ENCODE measurements around the gene NFKBIZ.

Gene NFKBIZ

DNA sequence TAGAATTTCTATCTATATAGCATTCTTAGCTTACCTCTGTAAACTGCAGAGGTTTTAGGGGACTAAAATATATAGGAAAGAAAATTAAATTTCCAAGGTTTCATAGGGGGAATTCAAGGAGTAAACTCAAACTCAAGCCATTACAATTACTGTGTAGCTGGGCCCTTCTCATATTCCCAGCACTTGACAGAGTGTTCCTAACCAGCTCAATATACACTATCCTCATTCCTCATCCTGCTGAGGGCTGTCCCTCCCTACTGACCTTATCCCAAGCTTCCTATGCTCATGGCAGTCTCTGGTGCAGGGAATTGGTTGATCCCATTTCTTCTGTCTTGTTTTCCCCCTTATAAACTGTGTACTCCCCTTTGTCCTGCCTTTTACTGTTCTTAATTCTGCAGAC is 36.4 kb upstream of the NFKBIZ start:
- no peaks in the 10 kb centered on the region for H3K9me3 ChIP-seq (ENCODE audit: control insufficient read depth in 1 of 2, low read length in 2 of 2)
- no peaks in the 10 kb centered on the region for H3K27me3 ChIP-seq (ENCODE audit: low read depth, low read length)
- H3K27ac ChIP-seq (ENCODE audit: low read length), result no peak overlapping the region
- no peak overlapping the region for H3K4me3 ChIP-seq (ENCODE audit: low read depth in 1 of 2, low read length in 2 of 2)
- peaks cover 3 to 8% of the 10 kb centered on the region in 2 donors for H3K36me3 ChIP-seq (ENCODE audit: control insufficient read depth in 1 of 2, insufficient read depth in 2 of 2, low read length in 2 of 2)
- peaks cover 20% of the 10 kb centered on the region in 2 donors for H3K4me1 ChIP-seq (ENCODE audit: control insufficient read depth in 1 of 2, insufficient read depth in 2 of 2, low read length in 2 of 2)

DNA sequence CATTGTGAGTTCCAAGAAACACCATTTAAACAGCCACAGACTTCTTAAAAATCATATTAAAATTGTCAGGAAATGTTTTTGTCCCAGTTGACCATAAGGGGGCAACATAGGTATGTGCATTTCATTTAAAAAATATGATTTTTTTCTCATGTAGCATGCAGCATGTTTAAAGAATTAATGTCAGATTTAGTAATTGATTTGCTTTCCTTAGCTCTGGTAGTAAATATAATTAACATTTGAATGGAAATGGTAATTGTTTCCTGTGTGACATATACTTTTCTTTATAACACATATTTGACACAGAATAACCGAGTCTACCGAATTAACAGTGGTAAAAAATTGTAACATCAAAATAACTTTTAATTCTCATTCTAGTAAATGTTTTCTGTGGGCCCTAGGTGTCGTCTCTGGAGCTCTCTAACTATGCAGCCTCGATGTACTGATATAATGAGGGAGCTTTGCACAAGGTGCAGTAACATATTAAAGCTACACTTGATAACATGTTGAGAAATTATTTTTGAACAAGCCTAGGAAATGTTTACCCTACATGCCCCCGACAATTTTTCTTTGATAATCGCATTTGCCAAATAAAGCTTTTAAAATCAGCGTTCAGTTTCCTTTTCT is 35.4 kb upstream of the NFKBIZ start:
- Histone ChIP-seq H3K4me1 (ENCODE audit: control insufficient read depth in 1 of 2, insufficient read depth in 2 of 2, low read length in 2 of 2) (peaks cover 20% of the 10 kb centered on the region in 2 donors), H3K27ac (ENCODE audit: low read length) (no peak overlapping the region), H3K4me3 (ENCODE audit: low read depth in 1 of 2, low read length in 2 of 2) (peak overlapping the region in 1 of 2 donors; percentile 18)

DNA sequence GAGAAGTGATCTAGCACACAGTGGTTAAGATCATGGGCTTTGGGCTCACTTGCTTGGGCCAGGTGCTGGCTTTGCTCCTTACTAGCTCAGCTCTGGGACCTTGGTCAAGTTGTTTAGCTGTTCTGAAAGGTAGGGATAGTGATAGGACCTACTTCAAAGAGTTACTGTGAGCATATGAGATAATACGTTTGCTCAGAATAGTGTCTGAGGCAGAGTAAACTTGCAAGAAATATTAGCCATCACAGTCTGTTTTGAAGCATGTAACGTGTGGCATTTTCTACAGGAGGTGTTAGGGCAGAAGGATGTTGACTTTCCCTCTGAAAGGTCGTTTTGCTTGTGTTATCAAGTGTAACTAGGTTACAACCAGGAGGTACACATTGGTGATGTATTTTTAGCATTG is 34.5 kb upstream of the NFKBIZ start:
- Histone ChIP-seq H3K4me1 (ENCODE audit: control insufficient read depth in 1 of 2, insufficient read depth in 2 of 2, low read length in 2 of 2) (peaks cover 11 to 14% of the 10 kb centered on the region in 2 donors), H3K27me3 (ENCODE audit: low read depth, low read length) (no peaks in the 10 kb centered on the region), H3K9me3 (ENCODE audit: control insufficient read depth in 1 of 2, low read length in 2 of 2) (no peaks in the 10 kb centered on the region), H3K36me3 (ENCODE audit: control insufficient read depth in 1 of 2, insufficient read depth in 2 of 2, low read length in 2 of 2) (peaks cover 3 to 13% of the 10 kb centered on the region in 2 donors), H3K4me3 (ENCODE audit: low read depth in 1 of 2, low read length in 2 of 2) (no peak overlapping the region), H3K27ac (ENCODE audit: low read length) (peak overlapping the region; percentile 2)

More for the DNA sequence above, 35.4 kb upstream of the NFKBIZ start:
- H3K27me3 ChIP-seq (ENCODE audit: low read depth, low read length), result no peaks in the 10 kb centered on the region
- peaks cover 3 to 10% of the 10 kb centered on the region in 2 donors for H3K36me3 ChIP-seq (ENCODE audit: control insufficient read depth in 1 of 2, insufficient read depth in 2 of 2, low read length in 2 of 2)
- no peaks in the 10 kb centered on the region for H3K9me3 ChIP-seq (ENCODE audit: control insufficient read depth in 1 of 2, low read length in 2 of 2)

DNA sequence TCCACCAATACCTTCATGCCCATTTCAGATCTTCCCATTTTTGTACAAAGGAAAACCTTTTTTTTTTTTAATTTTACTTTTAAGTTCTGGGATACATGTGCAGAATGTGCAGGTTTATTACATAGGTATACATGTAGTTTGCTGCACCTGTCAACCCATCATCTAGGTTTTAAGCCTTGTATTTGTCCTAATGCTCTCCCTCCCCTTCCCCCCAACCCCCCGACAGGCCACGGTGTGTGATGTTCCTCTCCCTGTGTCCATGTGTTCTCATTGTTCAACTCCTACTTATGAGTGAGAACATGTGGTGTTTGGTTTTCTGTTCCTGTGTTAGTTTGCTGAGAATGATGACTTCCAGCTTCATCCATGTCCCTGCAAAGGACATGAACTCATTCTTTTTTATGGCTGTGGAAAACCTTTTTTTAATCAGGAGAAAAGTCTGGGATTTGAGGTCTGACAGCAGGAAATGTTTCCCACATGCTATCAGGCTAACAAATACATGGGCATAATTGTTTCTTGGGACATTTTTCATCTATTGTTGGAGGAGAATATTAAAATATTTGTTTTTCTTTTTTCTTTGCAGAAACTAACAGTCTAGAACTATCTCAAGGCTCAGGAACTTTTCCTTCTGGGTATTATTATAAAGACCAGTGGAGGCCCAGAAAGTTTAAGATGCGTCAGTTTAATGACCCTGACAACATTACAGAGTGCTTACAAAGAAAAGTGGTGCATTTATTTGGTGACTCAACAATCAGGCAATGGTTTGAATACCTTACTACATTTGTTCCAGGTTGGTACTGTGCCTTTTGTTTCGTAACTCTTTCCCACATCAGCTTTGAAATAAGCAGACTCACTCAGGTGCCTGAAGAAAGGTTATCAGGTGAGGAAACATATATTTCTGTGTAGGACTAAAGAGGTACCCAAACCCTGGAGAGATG is 32.8 kb upstream of the NFKBIZ start:
- H3K27me3 ChIP-seq (ENCODE audit: low read depth, low read length), result no peaks in the 10 kb centered on the region
- H3K27ac ChIP-seq (ENCODE audit: low read length), result no peak overlapping the region
- no peaks in the 10 kb centered on the region for H3K9me3 ChIP-seq (ENCODE audit: control insufficient read depth in 1 of 2, low read length in 2 of 2)
- peaks cover 3 to 17% of the 10 kb centered on the region in 2 donors for H3K36me3 ChIP-seq (ENCODE audit: control insufficient read depth in 1 of 2, insufficient read depth in 2 of 2, low read length in 2 of 2)
- no peak overlapping the region for H3K4me3 ChIP-seq (ENCODE audit: low read depth in 1 of 2, low read length in 2 of 2)
- H3K4me1 ChIP-seq (ENCODE audit: control insufficient read depth in 1 of 2, insufficient read depth in 2 of 2, low read length in 2 of 2), result peaks cover 9 to 10% of the 10 kb centered on the region in 2 donors

DNA sequence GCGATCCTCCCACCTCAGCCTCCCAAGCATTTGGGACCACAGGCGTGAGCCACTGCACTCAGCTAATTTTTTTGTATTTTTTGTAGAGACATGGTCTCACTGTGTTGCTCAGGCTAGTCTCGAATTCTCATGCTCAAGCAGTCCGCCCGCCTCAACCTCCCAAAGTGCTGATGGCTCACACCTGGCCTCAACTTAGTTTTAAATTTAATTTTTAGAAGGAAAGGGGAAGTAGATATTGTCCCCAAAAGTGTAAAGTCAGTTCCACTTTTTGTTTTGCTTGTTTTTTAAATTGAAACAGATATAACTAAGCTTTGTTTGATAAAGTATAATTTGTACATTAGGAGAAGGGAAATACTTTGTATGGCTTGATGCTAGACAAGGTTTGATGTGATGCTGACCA is 31.3 kb upstream of the NFKBIZ start:
- peaks cover 9 to 10% of the 10 kb centered on the region in 2 donors for H3K4me1 ChIP-seq (ENCODE audit: control insufficient read depth in 1 of 2, insufficient read depth in 2 of 2, low read length in 2 of 2)
- H3K27me3 ChIP-seq (ENCODE audit: low read depth, low read length), result no peaks in the 10 kb centered on the region
- H3K9me3 ChIP-seq (ENCODE audit: control insufficient read depth in 1 of 2, low read length in 2 of 2), result no peaks in the 10 kb centered on the region
- peaks cover 3 to 27% of the 10 kb centered on the region in 2 donors for H3K36me3 ChIP-seq (ENCODE audit: control insufficient read depth in 1 of 2, insufficient read depth in 2 of 2, low read length in 2 of 2)
- no peak overlapping the region for H3K4me3 ChIP-seq (ENCODE audit: low read depth in 1 of 2, low read length in 2 of 2)
- no peak overlapping the region for H3K27ac ChIP-seq (ENCODE audit: low read length)

DNA sequence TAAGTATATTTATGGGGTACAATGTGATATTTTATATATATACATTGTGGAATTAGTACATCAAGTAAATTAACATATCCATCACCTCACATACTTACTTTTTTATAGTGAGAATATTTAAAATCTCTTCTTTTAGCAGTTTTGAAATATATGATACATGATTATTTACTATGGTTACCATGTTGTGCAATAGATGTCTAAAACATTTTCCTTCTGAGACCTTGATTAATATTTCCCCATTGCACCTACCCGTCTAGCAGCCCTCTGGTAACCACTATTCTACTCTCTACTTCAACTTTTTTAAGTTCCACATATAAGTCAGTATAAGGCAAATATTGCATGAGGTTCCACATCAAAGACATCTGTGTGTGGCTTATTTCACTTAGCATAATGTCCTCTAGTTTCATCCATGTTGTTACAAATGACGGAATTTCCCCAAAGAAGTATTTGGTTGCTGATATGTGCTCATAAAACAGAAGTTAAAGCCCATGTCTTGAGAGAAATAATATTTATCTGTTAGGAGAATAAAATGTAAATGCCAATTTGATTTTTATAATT is 29.6 kb upstream of the NFKBIZ start:
- H3K36me3 ChIP-seq (ENCODE audit: control insufficient read depth in 1 of 2, insufficient read depth in 2 of 2, low read length in 2 of 2), result peaks cover 3 to 27% of the 10 kb centered on the region in 2 donors
- no peak overlapping the region for H3K27ac ChIP-seq (ENCODE audit: low read length)
- H3K27me3 ChIP-seq (ENCODE audit: low read depth, low read length), result no peaks in the 10 kb centered on the region
- no peak overlapping the region for H3K4me3 ChIP-seq (ENCODE audit: low read depth in 1 of 2, low read length in 2 of 2)
- no peaks in the 10 kb centered on the region for H3K9me3 ChIP-seq (ENCODE audit: control insufficient read depth in 1 of 2, low read length in 2 of 2)
- peaks cover 0 to 2% of the 10 kb centered on the region in 2 donors for H3K4me1 ChIP-seq (ENCODE audit: control insufficient read depth in 1 of 2, insufficient read depth in 2 of 2, low read length in 2 of 2)

DNA sequence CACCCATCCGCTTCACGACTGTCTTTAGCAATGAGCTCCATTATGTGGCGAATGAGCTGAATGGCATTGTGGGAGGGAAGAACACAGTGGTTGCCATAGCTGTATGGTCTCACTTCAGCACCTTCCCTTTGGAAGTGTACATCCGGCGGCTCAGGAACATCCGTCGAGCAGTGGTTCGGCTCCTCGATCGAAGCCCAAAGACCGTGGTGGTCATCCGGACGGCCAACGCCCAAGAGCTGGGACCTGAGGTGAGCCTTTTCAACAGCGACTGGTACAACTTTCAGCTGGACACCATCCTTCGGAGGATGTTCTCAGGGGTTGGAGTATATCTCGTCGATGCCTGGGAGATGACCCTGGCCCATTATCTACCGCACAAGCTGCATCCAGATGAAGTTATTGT is 27.8 kb upstream of the NFKBIZ start:
- Histone ChIP-seq H3K4me3 (ENCODE audit: low read depth in 1 of 2, low read length in 2 of 2) (no peak overlapping the region), H3K27ac (ENCODE audit: low read length) (no peak overlapping the region), H3K4me1 (ENCODE audit: control insufficient read depth in 1 of 2, insufficient read depth in 2 of 2, low read length in 2 of 2) (peaks cover 6 to 8% of the 10 kb centered on the region in 2 donors), H3K9me3 (ENCODE audit: control insufficient read depth in 1 of 2, low read length in 2 of 2) (no peaks in the 10 kb centered on the region), H3K27me3 (ENCODE audit: low read depth, low read length) (no peaks in the 10 kb centered on the region), H3K36me3 (ENCODE audit: control insufficient read depth in 1 of 2, insufficient read depth in 2 of 2, low read length in 2 of 2) (peaks cover 3 to 27% of the 10 kb centered on the region in 2 donors)

DNA sequence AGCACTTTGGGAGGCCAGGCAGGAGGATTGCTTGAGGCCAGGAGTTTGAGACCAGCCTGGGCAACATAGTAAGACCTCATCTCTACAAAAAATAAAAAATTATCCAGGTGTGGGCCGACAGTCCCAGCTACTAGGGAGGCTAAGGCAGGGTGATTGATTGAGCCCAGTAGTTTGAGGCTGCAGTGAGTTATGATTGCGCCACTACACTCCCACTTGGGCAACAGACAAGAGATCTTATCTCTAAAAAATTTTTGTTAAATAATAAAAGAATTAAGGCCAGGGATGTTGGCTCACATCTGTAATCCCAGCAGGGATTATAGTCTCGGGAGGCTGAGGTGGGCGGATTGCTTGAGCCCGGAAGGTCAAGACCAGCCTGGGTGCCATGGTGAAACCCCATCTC is 25.8 kb upstream of the NFKBIZ start:
- no peak overlapping the region for H3K27ac ChIP-seq (ENCODE audit: low read length)
- H3K36me3 ChIP-seq (ENCODE audit: control insufficient read depth in 1 of 2, insufficient read depth in 2 of 2, low read length in 2 of 2), result peaks cover 0 to 17% of the 10 kb centered on the region in 2 donors
- H3K27me3 ChIP-seq (ENCODE audit: low read depth, low read length), result no peaks in the 10 kb centered on the region
- peaks cover 10% of the 10 kb centered on the region in 2 donors for H3K4me1 ChIP-seq (ENCODE audit: control insufficient read depth in 1 of 2, insufficient read depth in 2 of 2, low read length in 2 of 2)
- H3K4me3 ChIP-seq (ENCODE audit: low read depth in 1 of 2, low read length in 2 of 2), result no peak overlapping the region
- no peaks in the 10 kb centered on the region for H3K9me3 ChIP-seq (ENCODE audit: control insufficient read depth in 1 of 2, low read length in 2 of 2)

DNA sequence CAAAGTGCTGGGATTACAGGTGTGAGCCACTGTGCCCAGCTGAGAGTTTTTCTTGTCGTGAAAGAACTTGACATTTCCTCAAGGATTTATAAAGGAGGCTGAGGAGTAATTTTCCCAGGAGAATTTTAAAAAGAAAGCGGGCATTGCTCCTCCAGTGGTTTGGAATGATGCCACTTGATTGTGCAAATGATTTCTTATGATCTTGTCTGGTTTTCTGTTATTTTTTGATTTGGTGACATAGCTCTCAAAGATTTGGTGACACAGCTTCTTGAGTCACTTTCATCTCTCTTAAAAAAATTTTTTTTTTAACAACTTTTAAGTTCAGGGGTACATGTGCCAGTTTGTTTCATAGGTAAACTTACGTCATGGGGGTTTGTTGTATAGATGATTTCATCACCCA is 24.6 kb upstream of the NFKBIZ start:
- Histone ChIP-seq H3K4me3 (ENCODE audit: low read depth in 1 of 2, low read length in 2 of 2) (no peak overlapping the region), H3K27me3 (ENCODE audit: low read depth, low read length) (no peaks in the 10 kb centered on the region), H3K4me1 (ENCODE audit: control insufficient read depth in 1 of 2, insufficient read depth in 2 of 2, low read length in 2 of 2) (peaks cover 10 to 17% of the 10 kb centered on the region in 2 donors), H3K27ac (ENCODE audit: low read length) (no peak overlapping the region), H3K36me3 (ENCODE audit: control insufficient read depth in 1 of 2, insufficient read depth in 2 of 2, low read length in 2 of 2) (peaks cover 0 to 13% of the 10 kb centered on the region in 2 donors), H3K9me3 (ENCODE audit: control insufficient read depth in 1 of 2, low read length in 2 of 2) (no peaks in the 10 kb centered on the region)

DNA sequence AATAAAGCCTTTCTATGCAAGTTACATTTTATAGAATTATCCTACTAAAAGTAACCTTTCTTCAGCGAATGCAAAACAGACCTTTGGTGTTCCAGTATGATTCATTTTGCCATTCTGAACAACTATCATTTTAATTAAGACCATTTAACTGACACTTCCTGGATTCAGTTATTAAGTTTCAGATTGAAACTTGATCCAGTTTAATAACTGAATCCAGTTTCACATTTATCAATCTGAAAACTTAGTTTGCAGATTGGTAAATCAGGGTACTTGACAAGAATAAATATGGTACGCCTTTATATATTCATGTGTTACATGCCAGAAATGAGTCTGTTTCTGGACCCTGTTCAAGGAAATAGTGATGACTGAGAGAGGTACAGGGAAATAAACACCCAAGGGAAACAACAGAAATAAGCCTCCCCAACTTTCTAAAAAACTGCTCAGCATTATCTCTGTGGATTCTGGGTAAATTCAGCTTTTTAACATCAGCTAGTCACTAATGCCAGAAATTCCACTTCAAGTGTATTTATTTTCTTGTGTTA is 23.3 kb upstream of the NFKBIZ start:
- Histone ChIP-seq H3K27ac (ENCODE audit: low read length) (peak overlapping the region; percentile 79), H3K4me3 (ENCODE audit: low read depth in 1 of 2, low read length in 2 of 2) (no peak overlapping the region), H3K27me3 (ENCODE audit: low read depth, low read length) (no peaks in the 10 kb centered on the region), H3K4me1 (ENCODE audit: control insufficient read depth in 1 of 2, insufficient read depth in 2 of 2, low read length in 2 of 2) (peaks cover 16 to 17% of the 10 kb centered on the region in 2 donors), H3K36me3 (ENCODE audit: control insufficient read depth in 1 of 2, insufficient read depth in 2 of 2, low read length in 2 of 2) (peaks cover 0 to 13% of the 10 kb centered on the region in 2 donors), H3K9me3 (ENCODE audit: control insufficient read depth in 1 of 2, low read length in 2 of 2) (no peaks in the 10 kb centered on the region)

All from muscle layer of duodenum (tissue), 2 donors.